ENCODE measurements around the gene PAK2. TPM values are rescaled to one million over a fixed set of nuclear protein-coding genes. Genes with fewer than 3 reads are reported as not detected.

The PAK2 gene
- total RNA-seq (2021; ENCODE audit: unreplicated experiment): 69.6 TPM
- polyA plus RNA-seq (2012): 42.8 and 44.1 TPM in 2 replicates
- Bru-seq, nascent RNA: percentile 81 among the genes with signal in this experiment
- percentile 94 among the genes with signal in this experiment for BruChase-seq, experiment 1, labeled RNA remaining after a 6-hour chase
- BruChase-seq, experiment 2, labeled RNA remaining after a 2-hour chase: percentile 84 among the genes with signal in this experiment
- long read RNA-seq, full-length matches to known transcripts: 67 of 105 reads
- long read RNA-seq, partial matches to known transcripts: 16 of 105 reads
- long read RNA-seq, other reads (novel, unspliced or antisense): 22 of 105 reads

DNA sequence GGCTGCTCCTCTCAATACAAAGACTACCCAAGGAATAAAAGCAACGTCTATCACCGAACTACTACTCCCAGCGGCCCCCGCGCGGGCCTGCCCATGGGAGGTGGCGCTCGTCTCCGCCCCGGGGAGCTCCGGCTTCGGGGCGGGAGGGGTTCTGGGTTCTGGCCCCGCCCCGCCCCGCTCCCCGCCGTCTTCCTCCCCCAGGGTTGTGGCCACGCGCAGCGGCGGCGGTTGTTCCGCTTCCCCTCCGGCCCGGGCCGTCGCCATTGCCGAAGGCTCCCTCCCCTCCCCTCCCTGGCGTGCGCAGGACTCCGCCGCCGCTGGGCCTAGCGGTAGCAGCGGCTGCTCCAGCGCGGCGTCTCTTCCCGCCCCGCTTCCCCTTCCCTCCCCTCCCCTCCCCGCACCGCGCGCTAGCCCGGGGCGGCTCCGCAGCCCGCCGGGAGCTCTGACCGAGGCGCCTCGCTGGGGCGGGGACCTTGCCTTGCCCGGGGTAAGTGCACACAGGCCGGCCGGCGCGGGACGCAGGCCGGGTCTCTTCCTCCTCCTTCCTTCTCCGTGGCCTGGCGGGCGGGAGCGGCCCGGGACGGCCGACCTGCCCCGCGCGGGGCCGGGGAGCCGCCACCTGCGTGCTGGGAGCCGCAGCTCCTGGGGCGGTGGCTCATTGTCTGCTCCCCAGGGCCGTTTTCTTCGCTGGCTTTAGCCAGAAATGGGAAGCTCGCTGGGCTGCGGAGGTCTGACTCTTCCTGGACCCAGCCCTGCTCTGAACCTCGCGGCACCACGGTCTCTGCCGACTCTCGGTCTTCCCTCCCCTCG is at the start of gene PAK2:
Gene PAK2 (plus strand): TSS at position 187 of the 810 bp plus-strand sequence. CDS start 42,790 bp downstream, outside the sequence.
- ATAC-seq (peak; percentile 96), DNase-seq (ENCODE audit: low read depth, low spot score) (peak; percentile 67)
- TF ChIP-seq ELF1 (IDR thresholded peaks at IDR 0.05; ENCODE audit: borderline replicate concordance, low read depth): no peak
- TF ChIP-seq, protein P1, sequence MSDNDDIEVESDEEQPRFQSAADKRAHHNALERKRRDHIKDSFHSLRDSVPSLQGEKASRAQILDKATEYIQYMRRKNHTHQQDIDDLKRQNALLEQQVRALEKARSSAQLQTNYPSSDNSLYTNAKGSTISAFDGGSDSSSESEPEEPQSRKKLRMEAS (IDR thresholded peaks at IDR 0.05): peak; percentile 82
- TF ChIP-seq ZFX (IDR thresholded peaks at IDR 0.05): peak; percentile 91
- peak; percentile 87 for TF ChIP-seq YY1 (IDR thresholded peaks at IDR 0.05; ENCODE audit: extremely low read depth, insufficient replicate concordance, low read depth, low read length)
- TF ChIP-seq SP1 (IDR thresholded peaks at IDR 0.05; ENCODE audit: low read depth): peak; percentile 63
- TF ChIP-seq SIN3A (IDR thresholded peaks at IDR 0.05; ENCODE audit: low read depth): peak; percentile 62; the same call in 1 of the 2 replicates
- TF ChIP-seq EZH2 (IDR thresholded peaks at IDR 0.05): no peak
- no peak for TF ChIP-seq CEBPB (IDR thresholded peaks at IDR 0.05; ENCODE audit: low read depth)
- peak; percentile 90 for TF ChIP-seq POLR2AphosphoS5 (IDR thresholded peaks at IDR 0.05; ENCODE audit: low read depth, low read length)
- H3K9ac ChIP-seq (ENCODE audit: low read length): peak within 1 kb of the TSS; percentile 97
- intact Hi-C loops (cut with micrococcal nuclease): no loop called here
- peak within 1 kb of the TSS; percentile 62 to 100 for H3K4me3 ChIP-seq (replicated peaks in 1 of 2; ENCODE audit: low read depth in 1 of 2, low read length in 2 of 2)
- ChIA-PET CTCF (no interaction called here), POLR2A (interaction anchor here (0.7 to 1.3 kb wide), 10 partner anchors 9 to 668 kb away, joined by 3 to 5 read pairs (median 4); partner anchors contain the start of genes CEP19, PIGX and SENP5), RAD21 (ENCODE audit: low non-redundant PET in 1 of 2, low total read pairs in 2 of 2, uncharacterized antibody in 2 of 2, unreplicated experiment in 2 of 2) (interaction anchor here in 1 of 2 experiments (0.6 kb wide), 1 partner anchor 54 kb away, joined by 4 read pairs; no protein-coding TSS in a partner anchor)
- no peaks in the 10 kb centered on the region for H3K9me2 ChIP-seq (ENCODE audit: insufficient read depth)
- peaks cover 3 to 11% of the 10 kb centered on the region in 2 experiments; a peak in 3 of 4 replicates for H3K4me1 ChIP-seq (ENCODE audit: control insufficient read depth in 1 of 2, insufficient read depth in 2 of 2, low read length in 2 of 2)
- no peaks in the 10 kb centered on the region for H3K36me3 ChIP-seq (ENCODE audit: control insufficient read depth in 1 of 2, insufficient read depth in 2 of 2, low read length in 2 of 2)
- BruUV-seq (replicated peaks): no TSS peak
- H3K79me2 ChIP-seq (ENCODE audit: insufficient read depth, low read length): peaks cover 51% of the 10 kb centered on the region
- peak within 1 kb of the TSS; percentile 87 for H3K4me2 ChIP-seq (ENCODE audit: low read length)
- peaks cover 6% of the 10 kb centered on the region; the same call in 1 of the 2 replicates for H4K20me1 ChIP-seq (ENCODE audit: insufficient read depth)
- peak within 1 kb of the TSS; percentile 87 for H3K27ac ChIP-seq (ENCODE audit: low read depth, low read length)
- H2AFZ ChIP-seq (ENCODE audit: low read depth, low read length, poor library complexity, severe bottlenecking): no peak within 1 kb of the TSS
- H3K27me3 ChIP-seq (ENCODE audit: insufficient read depth, low read length): no peaks in the 10 kb centered on the region
- H3K9me3 ChIP-seq (ENCODE audit: control insufficient read depth in 1 of 2, insufficient read depth in 1 of 2, low read depth in 1 of 2, low read length in 2 of 2): no peaks in the 10 kb centered on the region

Data from HCT116 (cell line).